ENCODE results near the gene AFF1.
A peak's percentile ranks its signal among the peaks of the same experiment; 100 is the strongest.
"Not testable (repeated sequence)": the region's sequence is repeated elsewhere in the genome, so short reads cannot be mapped to it uniquely, and the experiment has no call there.

Gene AFF1

GRCh38 chr4:86959588-86960500, 25.0 kb downstream of the AFF1 start:
- DNase-seq, result no peak

- DNase-seq, result no peak
These were observed 25.7 kb downstream of the AFF1 start for GRCh38 chr4:86960557-86960961.

GRCh38 chr4:86961116-86961515, 26.3 kb downstream of the AFF1 start:
- DNase-seq, result no peak

GRCh38 chr4:86961605-86962295, 26.9 kb downstream of the AFF1 start:
- no peak for DNase-seq

GRCh38 chr4:86963697-86964096, 28.9 kb downstream of the AFF1 start:
- DNase-seq, result no peak

GRCh38 chr4:86965019-86965976, 30.5 kb downstream of the AFF1 start:
- no peak for DNase-seq

- no peak for DNase-seq
These were observed 32.3 kb downstream of the AFF1 start for GRCh38 chr4:86967073-86967472.

- DNase-seq, result no peak
These were observed 33.0 kb downstream of the AFF1 start for GRCh38 chr4:86967798-86968197.

GRCh38 chr4:86968547-86968946, 33.7 kb downstream of the AFF1 start:
- no peak for DNase-seq

GRCh38 chr4:86970447-86971354, 35.9 kb downstream of the AFF1 start:
- DNase-seq, result peak in 1 of 2 experiments; percentile 30

GRCh38 chr4:86971355-86971683, 36.5 kb downstream of the AFF1 start:
- DNase-seq, result no peak

GRCh38 chr4:86972997-86973396, 38.2 kb downstream of the AFF1 start:
- DNase-seq, result no peak

- no peak for DNase-seq
These were observed 38.9 kb downstream of the AFF1 start for GRCh38 chr4:86973668-86974067.

GRCh38 chr4:86974551-86974994, 39.8 kb downstream of the AFF1 start:
- DNase-seq, result no peak

- no peak for DNase-seq
These were observed 41.1 kb downstream of the AFF1 start for GRCh38 chr4:86975927-86976326.

- DNase-seq, result no peak
These were observed 42.1 kb downstream of the AFF1 start for GRCh38 chr4:86976801-86977485.

- DNase-seq, result peak in 1 of 2 experiments; percentile 2
These were observed 42.9 kb downstream of the AFF1 start for GRCh38 chr4:86977621-86978184.

GRCh38 chr4:86978709-86979108, 43.9 kb downstream of the AFF1 start:
- DNase-seq, result no peak

GRCh38 chr4:86980230-86980629, 45.4 kb downstream of the AFF1 start:
- DNase-seq, result no peak

- DNase-seq, result no peak
These were observed 47.0 kb downstream of the AFF1 start for GRCh38 chr4:86981789-86982188.

- DNase-seq, result not testable (repeated sequence)
These were observed 51.0 kb downstream of the AFF1 start for GRCh38 chr4:86985852-86986251.
